DOHH2 (cell line): ENCODE data around the gene SLC39A13.

ENCODE experiments used
- CTCF ChIP-seq: fragments of 200-600 bp; sonication (generic); IDR thresholded peaks from one replicate; pipeline ENCODE4 v1.5.1; 2014; ENCODE audit warnings: antibody characterized with exemption, mild to moderate bottlenecking, low read depth, low read length; ENCODE audit not compliant: poor library complexity, severe bottlenecking
- EZH2phosphoT487 ChIP-seq: fragments of 200-600 bp; sonication (generic); IDR thresholded peaks from 2 replicates; pipeline ENCODE4 v1.6.1; 2017; ENCODE audit warnings: borderline replicate concordance, mild to moderate bottlenecking, antibody characterized with exemption, low read length, moderate library complexity, mixed read lengths

GRCh38 chr11:47388697-47389576 is 19.5 kb upstream of the SLC39A13 start:
- no peak for TF ChIP-seq CTCF
- TF ChIP-seq EZH2phosphoT487 = no peak
